Bronchus fibroblast of lung (primary cell): ENCODE results near the gene PSMD10. TPM values are rescaled to one million over a fixed set of nuclear protein-coding genes. Genes with fewer than 3 reads are reported as not detected.

Source experiments
- total RNA-seq: library from RNA; depleted of rRNA; stranded (reverse); fragments of >200 nt; gene quantifications from 2 replicates; pipeline ENCODE4 v1.2.3, GENCODE V29; 2015

The PSMD10 gene
- 51.0 and 55.0 TPM in 2 replicates for total RNA-seq

DNA sequence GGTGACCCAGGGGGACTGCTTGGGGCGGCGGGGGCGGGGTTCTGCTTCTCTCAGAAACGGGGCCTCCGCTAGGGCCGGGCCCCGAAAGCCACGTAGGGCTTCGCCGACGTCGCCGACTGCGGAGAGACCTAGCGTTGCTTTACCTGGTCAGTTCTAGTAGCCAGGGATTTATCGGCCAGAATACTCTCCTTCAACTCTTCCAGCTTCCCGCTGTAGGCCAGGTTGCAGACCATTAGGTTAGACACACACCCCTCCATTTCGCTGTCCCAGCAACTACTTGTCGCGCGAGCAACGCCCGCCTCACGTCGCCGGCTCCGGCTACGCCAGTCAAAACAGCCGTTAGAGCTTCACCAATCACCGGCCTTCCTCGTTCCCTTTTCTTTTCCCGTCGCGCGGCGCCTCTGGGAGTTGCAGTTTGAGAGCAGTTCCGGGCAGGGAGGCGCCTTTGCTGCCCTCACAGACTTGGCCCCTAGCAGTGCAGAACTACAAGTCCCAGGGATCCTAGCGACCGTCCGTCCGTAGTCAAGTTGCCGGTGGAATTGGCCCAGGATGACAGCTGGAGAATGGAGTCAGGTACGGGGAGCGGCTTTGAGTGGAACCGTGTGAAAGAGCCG lies at the start of gene PSMD10, which contains the start of gene ATG4A:
TSS of gene PSMD10 (minus strand) at position 279 of the 614 bp plus-strand sequence. CDS start at position 257, 22 bp downstream.
TSS of gene ATG4A (plus strand) at position 515 of the 614 bp plus-strand sequence. CDS start at position 564, 49 bp downstream.

GRCh38 chrX:108044554-108045256 lies 46.6 kb downstream of the PSMD10 start, which contains the start of gene VSIG1:
VSIG1 (plus strand) TSS chrX:108045065; CDS start chrX:108045131, 66 bp downstream.

Other genes starting within 250 kb of the PSMD10 start
- gene TEX13B, start 109.2 kb downstream of the PSMD10 start, total RNA-seq, result not detected in 2 replicates
- not detected in 2 replicates for gene VSIG1, start 46.5 kb downstream of the PSMD10 start, total RNA-seq
- 6.2 and 6.5 TPM in 2 replicates for gene ATG4A, start 236 bp upstream of the PSMD10 start, total RNA-seq